ENCODE data around the gene GRIN3B.
"Not testable (repeated sequence)": the region's sequence is repeated elsewhere in the genome, so short reads cannot be mapped to it uniquely, and the experiment has no call there.

The GRIN3B gene

DNA sequence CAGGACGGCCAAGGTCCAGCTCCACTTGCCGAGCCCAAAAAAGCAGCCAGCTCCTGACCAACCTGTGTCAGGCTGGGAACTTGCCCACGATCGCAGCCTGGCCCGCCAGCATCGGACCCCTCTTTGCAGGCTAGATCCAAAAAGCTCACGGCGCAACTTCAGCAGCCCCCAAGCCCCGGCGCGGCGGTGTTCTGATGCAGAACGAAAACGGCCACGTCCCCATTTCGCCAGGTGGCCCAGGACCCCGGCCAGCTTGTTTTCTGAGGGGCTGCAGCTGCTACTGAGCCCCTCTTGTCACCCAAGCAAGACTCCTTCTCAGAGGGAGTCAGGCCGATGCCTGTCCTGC lies 19.4 kb downstream of the GRIN3B start:
- DNase-seq (ENCODE audit: low spot score) = no peak

- peak; percentile 49 for DNase-seq (ENCODE audit: low spot score)
These were observed 20.0 kb downstream of the GRIN3B start for GRCh38 chr19:1019980-1020867.

GRCh38 chr19:1020868-1021425 lies 20.7 kb downstream of the GRIN3B start, which contains the start of gene TMEM259:
TMEM259 (minus strand) TSS chr19:1021123; CDS start chr19:1020996, 127 bp downstream.
- peak; percentile 99 for DNase-seq (ENCODE audit: low spot score)

- DNase-seq (ENCODE audit: low spot score) = not testable (repeated sequence)
These were observed 23.6 kb downstream of the GRIN3B start for GRCh38 chr19:1023883-1024188.

DNA sequence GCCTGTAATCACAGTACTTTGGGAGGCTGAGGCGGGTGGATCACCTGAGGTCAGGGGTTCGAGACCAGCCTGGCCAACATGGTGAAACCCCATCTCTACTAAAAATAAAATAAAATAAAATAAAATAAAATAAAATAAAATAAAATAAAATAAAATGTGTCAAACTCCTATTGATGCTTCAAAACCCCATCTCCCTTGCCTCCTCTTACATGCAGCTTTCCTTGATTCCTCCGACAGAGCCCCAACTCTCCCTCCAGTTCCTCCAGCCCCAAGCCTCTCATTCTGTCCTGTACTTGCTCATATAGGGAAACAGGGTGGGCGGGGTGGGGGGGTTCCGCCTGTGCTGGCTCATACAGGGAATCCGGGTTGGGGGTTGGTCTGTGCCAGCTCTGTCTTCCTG lies 24.9 kb downstream of the GRIN3B start:
- DNase-seq (ENCODE audit: low spot score) = not testable (repeated sequence)

DNA sequence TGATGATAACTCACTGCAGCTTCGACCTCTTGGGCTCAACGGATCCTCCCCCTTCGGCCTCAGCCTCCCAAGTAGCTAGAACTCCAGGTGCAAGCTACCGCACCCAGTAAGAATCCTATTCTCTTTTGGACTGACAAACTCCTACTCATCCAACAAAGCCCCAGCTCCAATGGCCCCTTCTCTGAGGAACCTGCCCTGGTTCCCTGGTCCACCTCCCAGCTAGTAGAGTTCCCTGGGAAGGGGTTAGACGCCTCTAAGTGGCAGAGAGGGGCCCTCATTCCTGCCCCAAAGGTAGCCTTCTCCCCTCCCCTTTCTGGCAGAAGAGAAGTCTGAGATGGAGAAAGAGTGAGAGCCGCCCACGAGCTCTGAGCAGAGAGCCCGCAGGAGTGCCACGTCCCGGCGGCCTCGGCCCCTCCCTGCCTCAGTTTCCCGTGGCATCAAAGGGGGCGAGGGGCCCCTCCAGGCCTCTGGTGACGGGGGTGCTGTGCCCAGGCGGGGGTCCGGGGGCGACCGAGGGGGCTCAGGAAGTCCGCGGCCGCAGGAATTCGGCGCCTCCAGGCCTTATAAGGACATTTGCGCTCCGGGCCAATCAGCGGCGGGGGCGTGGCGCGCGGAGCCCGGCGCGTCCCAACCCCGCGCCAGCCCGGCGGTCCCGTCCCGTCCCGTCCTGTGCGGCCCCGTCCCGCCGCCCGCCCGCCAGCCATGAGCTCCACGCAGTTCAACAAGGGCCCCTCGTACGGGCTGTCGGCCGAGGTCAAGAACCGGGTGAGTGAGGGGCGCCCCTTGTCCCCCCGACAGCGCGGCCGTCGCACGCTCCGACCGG lies 26.0 kb downstream of the GRIN3B start, which contains the start of gene CNN2:
TSS of gene CNN2 (plus strand) at position 649 of the 823 bp plus-strand sequence. CDS start at position 703, 54 bp downstream.
- DNase-seq (ENCODE audit: low spot score) = peak; percentile 94

DNA sequence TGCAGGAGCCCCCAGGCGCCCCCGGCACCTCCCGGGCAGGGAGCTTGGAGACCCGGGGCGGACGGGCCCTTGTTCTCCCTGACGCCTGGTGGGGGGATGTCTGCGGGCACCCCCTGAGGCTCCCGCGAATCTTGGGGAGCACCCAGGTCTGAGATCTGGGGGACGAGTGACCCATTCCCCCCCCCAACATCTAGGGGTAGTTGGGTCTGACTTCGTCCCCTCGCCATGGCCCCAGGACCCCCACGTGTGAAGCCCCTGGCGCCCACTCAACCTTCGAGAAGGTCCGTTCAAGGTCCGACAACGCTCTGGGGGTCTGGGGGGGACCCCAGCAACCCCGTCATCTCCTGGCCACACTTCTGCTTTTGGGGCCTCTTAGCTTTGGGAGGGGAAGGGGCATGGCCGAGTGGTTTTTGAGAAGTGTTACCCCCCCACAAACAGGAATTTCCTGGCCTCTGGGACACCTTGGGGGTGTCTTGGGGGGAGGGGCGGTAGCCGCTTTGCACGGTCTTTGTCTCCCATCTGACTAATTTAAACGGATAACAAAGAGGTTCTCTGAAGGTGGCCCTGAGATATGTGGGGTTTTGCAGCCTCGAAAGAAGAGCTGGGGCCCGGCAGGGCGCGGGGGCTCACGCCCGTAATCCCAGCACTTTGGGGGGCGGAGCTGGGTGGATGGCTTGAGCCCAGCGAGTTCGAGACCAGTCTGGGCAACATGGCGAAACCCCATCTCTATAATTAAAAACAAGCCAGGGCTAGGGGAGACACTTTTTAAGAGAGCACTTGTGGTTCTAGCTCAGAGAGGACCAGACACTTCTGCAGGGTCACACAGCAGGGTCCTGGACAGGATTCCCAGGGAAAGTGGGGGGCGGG lies 26.8 kb downstream of the GRIN3B start:
- no peak for DNase-seq (ENCODE audit: low spot score)

- DNase-seq (ENCODE audit: low spot score) = no peak
These were observed 27.4 kb downstream of the GRIN3B start for GRCh38 chr19:1027650-1028061.

DNA sequence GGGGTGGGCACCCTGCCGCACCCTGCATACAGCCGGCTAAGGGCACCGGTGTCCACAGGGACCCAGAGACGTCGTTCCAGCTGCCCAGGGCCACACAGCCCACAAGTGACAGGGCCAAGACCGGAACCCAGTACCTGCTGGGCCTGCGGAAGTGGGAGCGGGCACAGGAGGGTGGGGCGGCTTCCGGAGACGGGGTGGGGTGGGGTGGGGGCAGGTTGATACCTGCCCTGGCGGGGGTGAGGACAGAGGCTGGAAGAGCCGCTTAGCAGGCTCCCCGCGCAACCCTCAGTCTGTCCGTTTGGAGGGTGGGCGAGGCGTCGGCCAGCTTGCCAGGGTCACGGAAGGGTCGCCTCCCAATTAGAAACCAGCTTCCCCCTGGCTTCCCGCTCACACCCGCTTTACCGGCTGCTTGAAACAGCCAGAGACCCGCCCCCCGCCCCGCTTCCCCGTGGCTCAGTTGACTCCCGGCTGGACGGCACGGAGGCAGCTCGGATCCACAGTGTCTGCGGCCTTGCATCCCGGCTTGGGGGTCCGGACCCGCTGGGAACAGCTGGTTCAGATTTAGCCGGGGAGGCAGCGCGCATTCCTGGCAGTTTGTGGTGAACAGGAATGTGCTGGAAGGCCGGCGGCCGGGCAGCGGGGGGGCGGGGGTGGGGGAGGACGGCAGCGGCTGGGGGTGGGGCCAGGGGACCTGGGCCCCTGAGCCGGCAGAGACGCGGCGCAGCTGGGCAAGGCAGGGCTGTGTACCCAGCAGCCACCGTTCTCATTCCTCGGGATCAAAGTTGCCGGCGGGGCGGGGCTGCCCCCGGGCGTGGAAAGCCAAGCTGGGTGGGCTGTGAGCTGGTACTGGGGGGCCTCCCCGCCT lies 28.1 kb downstream of the GRIN3B start:
- peak; percentile 48 for DNase-seq (ENCODE audit: low spot score)

DNA sequence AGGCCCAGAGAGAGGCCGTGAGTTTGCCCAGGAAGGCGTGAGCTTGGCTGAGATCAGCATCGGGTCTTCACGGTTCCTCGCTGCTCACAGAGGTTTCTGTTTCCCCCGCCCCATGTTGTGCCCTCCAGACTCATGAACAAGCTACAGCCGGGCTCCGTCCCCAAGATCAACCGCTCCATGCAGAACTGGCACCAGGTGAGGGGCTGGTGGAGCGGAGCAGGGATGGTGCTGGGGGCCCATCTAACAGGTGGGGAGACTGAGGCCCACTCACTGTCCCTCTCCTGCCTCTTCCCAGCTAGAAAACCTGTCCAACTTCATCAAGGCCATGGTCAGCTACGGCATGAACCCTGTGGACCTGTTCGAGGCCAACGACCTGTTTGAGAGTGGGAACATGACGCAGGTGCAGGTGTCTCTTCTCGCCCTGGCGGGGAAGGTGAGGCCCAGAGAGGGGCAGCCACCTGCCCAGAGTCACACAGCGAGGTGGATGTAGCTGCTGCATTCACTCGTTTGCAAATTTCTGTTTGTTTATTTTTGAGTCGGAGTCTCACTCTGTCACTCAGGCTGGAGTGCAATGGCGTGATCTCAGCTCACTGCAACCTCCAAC lies 32.1 kb downstream of the GRIN3B start:
- no peak for DNase-seq (ENCODE audit: low spot score)

GRCh38 chr19:1035998-1036621 lies 35.9 kb downstream of the GRIN3B start:
- DNase-seq (ENCODE audit: low spot score) = no peak

GRCh38 chr19:1037621-1038064 lies 37.4 kb downstream of the GRIN3B start:
- no peak for DNase-seq (ENCODE audit: low spot score)

- DNase-seq (ENCODE audit: low spot score) = no peak
These were observed 38.9 kb downstream of the GRIN3B start for GRCh38 chr19:1038978-1039645.

DNA sequence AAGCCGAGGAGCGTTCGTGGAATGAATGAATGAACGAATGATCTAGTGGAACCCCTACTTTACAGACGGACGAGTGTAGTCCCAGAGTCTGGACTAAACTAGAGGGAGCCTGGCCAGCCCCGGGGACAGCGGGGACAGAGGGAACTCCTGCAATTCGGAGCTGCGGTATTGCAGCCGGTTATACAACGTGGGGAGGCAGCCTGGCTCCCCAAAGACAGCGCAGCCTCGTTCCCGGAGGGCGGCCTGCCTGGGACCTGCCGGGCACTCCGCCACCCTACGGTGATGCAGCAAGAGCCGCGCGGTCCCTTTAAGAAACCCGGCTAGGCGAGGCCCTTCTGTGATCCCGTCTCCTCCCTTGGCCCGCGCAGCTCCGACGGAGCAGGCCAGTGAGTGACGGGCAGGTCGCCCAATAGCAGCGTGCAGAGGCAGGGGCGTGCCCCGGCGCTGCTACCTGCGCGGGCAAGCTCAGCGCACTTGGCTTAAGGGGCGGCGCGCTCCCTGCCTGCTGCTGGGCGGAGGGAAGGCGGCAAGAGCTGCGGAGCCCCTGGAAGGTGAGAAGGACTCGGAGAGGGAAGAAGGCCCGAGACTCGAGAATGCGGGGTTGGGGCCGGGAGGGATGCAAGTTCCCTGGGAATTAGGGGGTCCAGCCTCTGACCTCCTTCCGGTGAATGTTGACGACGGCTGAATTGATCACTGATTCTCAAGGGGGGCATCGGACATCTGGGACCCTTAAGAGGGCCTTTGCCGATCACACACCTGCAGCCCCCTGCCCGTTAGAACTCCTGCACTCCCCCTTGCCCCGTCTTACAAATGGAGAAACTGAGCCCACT lies 39.6 kb downstream of the GRIN3B start, which contains the start of gene ABCA7:
TSS of gene ABCA7 (plus strand) at position 462 of the 830 bp plus-strand sequence. CDS start 1,255 bp downstream, outside the sequence.
- DNase-seq (ENCODE audit: low spot score) = peak; percentile 98

GRCh38 chr19:1040476-1041271 lies 40.5 kb downstream of the GRIN3B start:
- peak; percentile 97 for DNase-seq (ENCODE audit: low spot score)

GRCh38 chr19:1041272-1041834 lies 41.1 kb downstream of the GRIN3B start:
- no peak for DNase-seq (ENCODE audit: low spot score)

Data from D341Med (cell line).